HepG2 (cell line): Measurements from ENCODE around the gene CKS2. TPM values are rescaled to one million over a fixed set of nuclear protein-coding genes. Genes with fewer than 3 reads are reported as not detected.
A peak's percentile ranks its signal among the peaks of the same experiment; 100 is the strongest.

ENCODE experiments used
- CEBPG ChIP-seq: IDR thresholded peaks from 2 replicates; pipeline ENCODE4 v1.6.1; 2016
- HIVEP1 ChIP-seq: sonication (generic); formaldehyde crosslinking; IDR thresholded peaks from 2 replicates; pipeline ENCODE4 v1.4.0; 2020; ENCODE audit warnings: mild to moderate bottlenecking, missing genetic modification reagents
- KLF15 ChIP-seq: sonication (generic); formaldehyde crosslinking; IDR thresholded peaks from 2 replicates; pipeline ENCODE4 v1.8.1; 2023; ENCODE audit warnings: borderline replicate concordance, mild to moderate bottlenecking, inconsistent platforms, missing genetic modification reagents, mixed read lengths
- SAP130 ChIP-seq: IDR thresholded peaks from 2 replicates; pipeline ENCODE4 v1.6.1; 2016; ENCODE audit warnings: low read depth
- TMF1 ChIP-seq: sonication (generic); formaldehyde crosslinking; IDR thresholded peaks from 2 replicates; pipeline ENCODE4 v1.8.1; 2022; ENCODE audit warnings: low read depth, missing genetic modification reagents
- TRAFD1 ChIP-seq: sonication (generic); formaldehyde crosslinking; IDR thresholded peaks from 2 replicates; pipeline ENCODE4 v1.5.1; 2020; ENCODE audit warnings: missing genetic modification reagents, mild to moderate bottlenecking, borderline replicate concordance
- USF2 ChIP-seq, 2 experiments: sonication (generic) in 1 of 2; formaldehyde crosslinking in 1 of 2; IDR thresholded peaks; 2 replicates each; pipeline versions ENCODE4 v1.5.1 to v1.6.1; 2011 to 2020; ENCODE audit warnings: borderline replicate concordance in 1 of 2, low read depth in 1 of 2, low read length in 1 of 2, mild to moderate bottlenecking in 1 of 2, missing genetic modification reagents in 1 of 2, moderate library complexity in 1 of 2
- ZNF121 ChIP-seq: sonication (generic); formaldehyde crosslinking; IDR thresholded peaks from 2 replicates; pipeline ENCODE4 v1.5.0; 2020; ENCODE audit warnings: mild to moderate bottlenecking, missing genetic modification reagents
- ZNF180 ChIP-seq: sonication (generic); formaldehyde crosslinking; IDR thresholded peaks from 2 replicates; pipeline ENCODE4 v1.4.0; 2020; ENCODE audit warnings: low read depth, missing genetic modification reagents, borderline replicate concordance
- ZNF382 ChIP-seq: sonication (generic); formaldehyde crosslinking; IDR thresholded peaks from 2 replicates; pipeline ENCODE4 v1.5.0; 2020; ENCODE audit warnings: missing genetic modification reagents, mild to moderate bottlenecking, borderline replicate concordance
- ZNF713 ChIP-seq: sonication (generic); formaldehyde crosslinking; IDR thresholded peaks from 2 replicates; pipeline ENCODE4 v1.4.0; 2020; ENCODE audit warnings: mild to moderate bottlenecking, missing genetic modification reagents
- polyA plus RNA-seq, 8 experiments: library from polyadenylated mRNA; depleted of rRNA in 3 of 8; stranded (reverse) in 7 of 8; unstranded in 1 of 8; fragments of >200 nt; fragmentation: Illumina TruSeq in 4 of 8; extraction: Trizol in 4 of 8; gene quantifications; 2 replicates each; pipeline versions ENCODE4 v1.2.1 to v1.2.3, GENCODE V29; 2011 to 2016; ENCODE audit warnings: low read depth in 4 of 8, missing spikeins in 1 of 8, mixed read lengths in 1 of 8; ENCODE audit not compliant: insufficient read depth in 1 of 8
- total RNA-seq, 5 experiments: library from RNA; depleted of rRNA; stranded (reverse); fragments of >200 nt; fragmentation: Illumina TruSeq; extraction: Trizol; gene quantifications; 2 replicates each; pipeline ENCODE4 v1.2.3, GENCODE V29; 2016; ENCODE audit warnings: low read depth in 1 of 5
- TF ChIP-seq, protein P1 (sequence below): sonication (generic); formaldehyde crosslinking; IDR thresholded peaks from one replicate; pipeline ENCODE4 v1.5.1; 2020; ENCODE audit warnings: mild to moderate bottlenecking, missing genetic modification reagents; ENCODE audit errors: not compliant biosample characterization
- TF ChIP-seq, protein P2 (sequence below): IDR thresholded peaks from 2 replicates; pipeline ENCODE4 v1.6.1; 2012; ENCODE audit warnings: low read depth, low read length, improper control_type of control experiment

The CKS2 gene
- total and polyA plus RNA-seq, 2 of the 13 experiments (the other 11 are each of a cell fraction or from before 2014, with no cell fraction given), result 251 to 317 TPM

DNA sequence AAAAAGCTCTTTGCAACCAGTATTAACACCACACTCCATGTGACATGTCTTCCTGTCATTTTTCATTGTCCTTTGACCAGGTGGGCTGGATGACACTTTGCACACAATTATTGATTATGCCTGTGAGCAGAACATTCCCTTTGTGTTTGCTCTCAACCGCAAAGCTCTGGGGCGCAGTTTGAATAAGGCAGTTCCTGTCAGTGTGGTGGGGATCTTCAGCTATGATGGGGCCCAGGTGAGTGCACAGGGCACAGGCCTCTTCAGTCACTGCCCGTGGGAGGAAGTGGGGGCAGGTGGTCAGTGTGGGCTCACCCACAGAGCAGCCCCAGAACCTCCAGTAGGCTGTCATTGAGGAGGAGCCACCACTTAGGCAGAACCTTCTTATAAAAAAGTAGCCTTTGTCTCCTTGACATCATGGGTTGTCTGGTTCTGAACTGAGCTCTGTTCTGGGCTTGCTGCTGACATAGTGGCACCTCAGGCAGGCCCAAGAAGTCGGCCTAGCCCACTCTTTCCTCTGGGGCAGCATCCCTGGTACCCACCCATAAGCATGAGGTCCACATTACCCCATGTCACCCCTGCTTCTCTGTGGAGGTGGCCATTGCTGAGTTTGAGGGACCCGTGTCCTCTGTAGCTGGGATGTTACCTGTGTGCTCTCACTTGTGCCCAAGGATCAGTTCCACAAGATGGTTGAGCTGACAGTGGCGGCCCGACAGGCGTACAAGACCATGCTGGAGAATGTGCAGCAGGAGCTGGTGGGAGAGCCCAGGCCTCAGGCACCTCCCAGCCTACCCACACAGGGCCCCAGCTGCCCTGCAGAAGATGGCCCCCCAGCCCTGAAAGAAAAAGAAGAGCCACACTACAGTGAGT, 46.6 kb downstream of the CKS2 start (continued):
- TF ChIP-seq, protein P1, sequence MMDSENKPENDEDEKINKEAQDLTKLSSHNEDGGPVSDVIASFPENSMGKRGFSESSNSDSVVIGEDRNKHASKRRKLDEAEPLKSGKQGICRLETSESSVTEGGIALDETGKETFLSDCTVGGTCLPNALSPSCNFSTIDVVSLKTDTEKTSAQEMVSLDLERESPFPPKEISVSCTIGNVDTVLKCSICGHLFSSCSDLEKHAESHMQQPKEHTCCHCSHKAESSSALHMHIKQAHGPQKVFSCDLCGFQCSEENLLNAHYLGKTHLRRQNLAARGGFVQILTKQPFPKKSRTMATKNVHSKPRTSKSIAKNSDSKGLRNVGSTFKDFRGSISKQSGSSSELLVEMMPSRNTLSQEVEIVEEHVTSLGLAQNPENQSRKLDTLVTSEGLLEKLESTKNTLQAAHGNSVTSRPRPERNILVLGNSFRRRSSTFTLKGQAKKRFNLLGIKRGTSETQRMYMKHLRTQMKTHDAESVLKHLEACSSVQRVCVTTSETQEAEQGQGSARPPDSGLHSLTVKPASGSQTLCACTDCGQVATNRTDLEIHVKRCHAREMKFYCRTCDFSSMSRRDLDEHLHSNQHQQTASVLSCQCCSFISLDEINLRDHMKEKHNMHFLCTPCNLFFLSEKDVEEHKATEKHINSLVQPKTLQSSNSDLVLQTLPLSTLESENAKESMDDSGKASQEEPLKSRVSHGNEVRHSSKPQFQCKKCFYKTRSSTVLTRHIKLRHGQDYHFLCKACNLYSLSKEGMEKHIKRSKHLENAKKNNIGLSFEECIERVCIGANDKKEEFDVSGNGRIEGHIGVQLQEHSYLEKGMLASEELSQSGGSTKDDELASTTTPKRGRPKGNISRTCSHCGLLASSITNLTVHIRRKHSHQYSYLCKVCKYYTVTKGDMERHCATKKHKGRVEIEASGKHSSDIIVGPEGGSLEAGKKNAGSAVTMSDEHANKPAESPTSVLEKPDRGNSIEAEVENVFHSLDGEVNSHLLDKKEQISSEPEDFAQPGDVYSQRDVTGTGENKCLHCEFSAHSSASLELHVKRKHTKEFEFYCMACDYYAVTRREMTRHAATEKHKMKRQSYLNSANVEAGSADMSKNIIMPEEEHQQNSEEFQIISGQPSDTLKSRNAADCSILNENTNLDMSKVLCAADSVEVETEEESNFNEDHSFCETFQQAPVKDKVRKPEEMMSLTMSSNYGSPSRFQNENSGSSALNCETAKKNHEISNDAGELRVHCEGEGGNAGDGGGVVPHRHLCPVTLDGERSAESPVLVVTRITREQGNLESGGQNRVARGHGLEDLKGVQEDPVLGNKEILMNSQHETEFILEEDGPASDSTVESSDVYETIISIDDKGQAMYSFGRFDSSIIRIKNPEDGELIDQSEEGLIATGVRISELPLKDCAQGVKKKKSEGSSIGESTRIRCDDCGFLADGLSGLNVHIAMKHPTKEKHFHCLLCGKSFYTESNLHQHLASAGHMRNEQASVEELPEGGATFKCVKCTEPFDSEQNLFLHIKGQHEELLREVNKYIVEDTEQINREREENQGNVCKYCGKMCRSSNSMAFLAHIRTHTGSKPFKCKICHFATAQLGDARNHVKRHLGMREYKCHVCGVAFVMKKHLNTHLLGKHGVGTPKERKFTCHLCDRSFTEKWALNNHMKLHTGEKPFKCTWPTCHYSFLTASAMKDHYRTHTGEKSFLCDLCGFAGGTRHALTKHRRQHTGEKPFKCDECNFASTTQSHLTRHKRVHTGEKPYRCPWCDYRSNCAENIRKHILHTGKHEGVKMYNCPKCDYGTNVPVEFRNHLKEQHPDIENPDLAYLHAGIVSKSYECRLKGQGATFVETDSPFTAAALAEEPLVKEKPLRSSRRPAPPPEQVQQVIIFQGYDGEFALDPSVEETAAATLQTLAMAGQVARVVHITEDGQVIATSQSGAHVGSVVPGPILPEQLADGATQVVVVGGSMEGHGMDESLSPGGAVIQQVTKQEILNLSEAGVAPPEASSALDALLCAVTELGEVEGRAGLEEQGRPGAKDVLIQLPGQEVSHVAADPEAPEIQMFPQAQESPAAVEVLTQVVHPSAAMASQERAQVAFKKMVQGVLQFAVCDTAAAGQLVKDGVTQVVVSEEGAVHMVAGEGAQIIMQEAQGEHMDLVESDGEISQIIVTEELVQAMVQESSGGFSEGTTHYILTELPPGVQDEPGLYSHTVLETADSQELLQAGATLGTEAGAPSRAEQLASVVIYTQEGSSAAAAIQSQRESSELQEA, result peak; percentile 50
- TF ChIP-seq ZNF180 (no peak), ZNF121 (no peak), CEBPG (peak; percentile 59), TMF1 (CRISPR knock-in tag) (no peak), ZNF713 (CRISPR knock-in tag) (no peak), TRAFD1 (CRISPR knock-in tag) (no peak), HIVEP1 (0 out of 2 replicates have a peak, but pooled peaks have one; percentile 23), SAP130 (CRISPR knock-in tag) (peak; percentile 98), USF2 (IDR thresholded peaks at IDR 0.05; ENCODE audit: low read depth, low read length) (no peak), USF2 (CRISPR knock-in tag; IDR thresholded peaks at IDR 0.05; ENCODE audit: borderline replicate concordance) (0 out of 2 replicates have a peak, but pooled peaks have one; percentile 51), ZNF382 (CRISPR knock-in tag) (no peak), KLF15 (CRISPR knock-in tag) (no peak)
- TF ChIP-seq, protein P2, sequence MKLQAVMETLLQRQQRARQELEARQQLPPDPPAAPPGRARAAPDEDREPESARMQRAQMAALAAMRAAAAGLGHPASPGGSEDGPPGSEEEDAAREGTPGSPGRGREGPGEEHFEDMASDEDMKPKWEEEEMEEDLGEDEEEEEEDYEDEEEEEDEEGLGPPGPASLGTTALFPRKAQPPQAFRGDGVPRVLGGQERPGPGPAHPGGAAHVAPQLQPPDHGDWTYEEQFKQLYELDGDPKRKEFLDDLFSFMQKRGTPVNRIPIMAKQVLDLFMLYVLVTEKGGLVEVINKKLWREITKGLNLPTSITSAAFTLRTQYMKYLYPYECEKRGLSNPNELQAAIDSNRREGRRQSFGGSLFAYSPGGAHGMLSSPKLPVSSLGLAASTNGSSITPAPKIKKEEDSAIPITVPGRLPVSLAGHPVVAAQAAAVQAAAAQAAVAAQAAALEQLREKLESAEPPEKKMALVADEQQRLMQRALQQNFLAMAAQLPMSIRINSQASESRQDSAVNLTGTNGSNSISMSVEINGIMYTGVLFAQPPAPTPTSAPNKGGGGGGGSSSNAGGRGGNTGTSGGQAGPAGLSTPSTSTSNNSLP, result peak; percentile 66; the same call in 1 of the 2 replicates
